Measurements from ENCODE around the gene EIF2A. TPM values are rescaled to one million over a fixed set of nuclear protein-coding genes. Genes with fewer than 3 reads are reported as not detected.

The EIF2A gene
- total RNA-seq, 1 donor from 2014 or later, result 66.4 TPM

GRCh38 chr3:150520408-150520807, 26.2 kb upstream of the EIF2A start:
- peaks cover 2% of the 10 kb centered on the region for H3K4me1 Mint-ChIP-seq (ENCODE audit: low read depth)
- H3K9me3 Mint-ChIP-seq (ENCODE audit: low read depth), result peaks cover 12% of the 10 kb centered on the region
- no peak for TF ChIP-seq CTCF (IDR thresholded peaks at IDR 0.05; ENCODE audit: unreplicated experiment)
- peaks cover 2% of the 10 kb centered on the region for H3K36me3 Mint-ChIP-seq (ENCODE audit: insufficient read depth)
- DNase-seq (ENCODE audit: low spot score, unreplicated experiment), result no peak
- no peak overlapping the region for H3K27ac Mint-ChIP-seq
- no peak overlapping the region for H3K4me3 Mint-ChIP-seq (ENCODE audit: low read depth)
- H3K27me3 Mint-ChIP-seq, result no peaks in the 10 kb centered on the region

- Mint-ChIP-seq H3K4me1 (ENCODE audit: low read depth) (no peaks in the 10 kb centered on the region), H3K9me3 (ENCODE audit: low read depth) (peaks cover 12% of the 10 kb centered on the region), H3K36me3 (ENCODE audit: insufficient read depth) (peaks cover 2% of the 10 kb centered on the region), H3K27ac (no peak overlapping the region), H3K4me3 (ENCODE audit: low read depth) (no peak overlapping the region), H3K27me3 (no peaks in the 10 kb centered on the region)
- no peak for TF ChIP-seq CTCF (IDR thresholded peaks at IDR 0.05; ENCODE audit: unreplicated experiment)
- DNase-seq (ENCODE audit: low spot score, unreplicated experiment), result no peak
These were observed 25.1 kb upstream of the EIF2A start for GRCh38 chr3:150521463-150521862.

GRCh38 chr3:150523538-150523937, 23.0 kb upstream of the EIF2A start:
- Mint-ChIP-seq H3K36me3 (ENCODE audit: insufficient read depth) (no peaks in the 10 kb centered on the region), H3K4me1 (ENCODE audit: low read depth) (no peaks in the 10 kb centered on the region), H3K27ac (no peak overlapping the region), H3K4me3 (ENCODE audit: low read depth) (no peak overlapping the region), H3K9me3 (ENCODE audit: low read depth) (no peaks in the 10 kb centered on the region), H3K27me3 (no peaks in the 10 kb centered on the region)
- TF ChIP-seq CTCF (IDR thresholded peaks at IDR 0.05; ENCODE audit: unreplicated experiment), result no peak
- DNase-seq (ENCODE audit: low spot score, unreplicated experiment), result no peak

GRCh38 chr3:150527464-150528255, 18.9 kb upstream of the EIF2A start:
- no peaks in the 10 kb centered on the region for H3K4me1 Mint-ChIP-seq (ENCODE audit: low read depth)
- H3K27ac Mint-ChIP-seq, result no peak overlapping the region
- no peaks in the 10 kb centered on the region for H3K36me3 Mint-ChIP-seq (ENCODE audit: insufficient read depth)
- H3K27me3 Mint-ChIP-seq, result no peaks in the 10 kb centered on the region
- no peak for DNase-seq (ENCODE audit: low spot score, unreplicated experiment)
- H3K4me3 Mint-ChIP-seq (ENCODE audit: low read depth), result no peak overlapping the region
- TF ChIP-seq CTCF (IDR thresholded peaks at IDR 0.05; ENCODE audit: unreplicated experiment), result no peak
- H3K9me3 Mint-ChIP-seq (ENCODE audit: low read depth), result no peaks in the 10 kb centered on the region

GRCh38 chr3:150528354-150528797, 18.2 kb upstream of the EIF2A start:
- Mint-ChIP-seq H3K9me3 (ENCODE audit: low read depth) (no peaks in the 10 kb centered on the region), H3K36me3 (ENCODE audit: insufficient read depth) (no peaks in the 10 kb centered on the region), H3K27me3 (no peaks in the 10 kb centered on the region), H3K4me1 (ENCODE audit: low read depth) (no peaks in the 10 kb centered on the region), H3K4me3 (ENCODE audit: low read depth) (no peak overlapping the region), H3K27ac (no peak overlapping the region)
- DNase-seq (ENCODE audit: low spot score, unreplicated experiment), result no peak
- TF ChIP-seq CTCF (IDR thresholded peaks at IDR 0.05; ENCODE audit: unreplicated experiment), result peak; percentile 46
